IgD-negative memory B cell (primary cell): ENCODE measurements around the gene AKAP6. TPM values are rescaled to one million over a fixed set of nuclear protein-coding genes. Genes with fewer than 3 reads are reported as not detected.

Experiments
- H3K27ac Mint-ChIP-seq, 3 donors: one replicate each; pipeline ENCODE4 v1.8.0; 2020 to 2022; ENCODE audit warnings: mild to moderate bottlenecking in 3 of 3, mixed read lengths in 3 of 3, moderate library complexity in 1 of 3
- H3K27me3 Mint-ChIP-seq: one replicate; pipeline ENCODE4 v1.8.0; 2021; ENCODE audit warnings: mixed read lengths
- H3K36me3 Mint-ChIP-seq: one replicate; pipeline ENCODE4 v1.8.0; 2020; ENCODE audit warnings: mild to moderate bottlenecking, mixed read lengths
- H3K4me1 Mint-ChIP-seq, 3 donors: one replicate each; pipeline ENCODE4 v1.8.0; 2020 to 2022; ENCODE audit warnings: mixed read lengths in 3 of 3, mild to moderate bottlenecking in 1 of 3
- H3K4me3 Mint-ChIP-seq, 4 donors: one replicate each; pipeline ENCODE4 v1.8.0; 2020 to 2022; ENCODE audit warnings: mild to moderate bottlenecking in 4 of 4, mixed read lengths in 4 of 4, moderate library complexity in 3 of 4
- H3K9me3 Mint-ChIP-seq, 3 donors: one replicate each; pipeline ENCODE4 v1.8.0; 2020 to 2021; ENCODE audit warnings: mixed read lengths in 3 of 3, mild to moderate bottlenecking in 1 of 3
- polyA plus RNA-seq: library from polyadenylated mRNA; unstranded; fragments of 300-500 nt; fragmentation: Illumina TruSeq; gene quantifications from one replicate; pipeline ENCODE4 v1.2.3, GENCODE V29; 2021

Gene AKAP6
- polyA plus RNA-seq, 1 donor from 2014 or later = 1.9 TPM

DNA sequence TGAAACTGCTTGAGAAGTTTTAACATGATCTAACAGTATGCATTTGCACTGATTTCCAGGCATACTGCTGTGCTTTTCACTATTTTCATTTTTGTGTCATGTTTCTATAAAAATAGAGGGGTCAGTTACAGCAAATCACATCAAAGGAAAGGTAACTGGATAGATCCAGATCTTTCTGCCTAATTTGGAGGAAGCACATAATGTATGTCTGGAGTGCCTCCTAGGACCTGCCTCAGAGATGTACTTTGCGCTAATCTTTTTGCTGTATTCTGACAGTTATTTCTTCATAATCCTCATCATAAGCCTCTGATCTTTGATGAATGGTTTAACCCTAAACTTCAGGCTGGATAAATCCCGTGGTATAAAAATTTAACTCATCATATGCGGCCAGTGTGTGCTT lies 498.4 kb downstream of the AKAP6 start:
- no peaks in the 10 kb centered on the region for H3K4me1 Mint-ChIP-seq

DNA sequence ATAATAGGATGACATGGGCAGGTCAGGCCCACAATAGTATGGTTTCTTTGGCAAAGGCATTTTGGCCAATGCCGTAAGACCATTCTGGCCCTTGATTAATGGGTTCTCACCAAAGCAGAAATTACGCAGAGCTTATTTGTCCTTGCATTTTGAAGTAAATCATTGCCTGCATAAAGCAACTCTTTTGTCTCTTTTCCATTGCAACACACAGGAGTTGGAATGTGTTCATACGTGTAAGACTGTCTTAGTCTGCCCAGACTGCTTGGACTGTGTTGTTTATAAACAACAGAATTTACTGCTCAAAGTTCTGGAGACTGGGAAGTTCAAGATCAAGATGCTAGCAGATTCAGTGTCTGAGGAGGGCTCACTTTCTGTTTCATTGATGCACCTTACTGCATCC lies 506.8 kb downstream of the AKAP6 start:
- Mint-ChIP-seq H3K27ac (peak overlapping the region in 1 of 3 donors; percentile 32), H3K27me3 (no peaks in the 10 kb centered on the region), H3K4me3 (no peak overlapping the region), H3K4me1 (no peaks in the 10 kb centered on the region), H3K9me3 (peaks cover 0 to 5% (median 2%) of the 10 kb centered on the region in 3 donors), H3K36me3 (no peaks in the 10 kb centered on the region)

More for the DNA sequence above, 498.4 kb downstream of the AKAP6 start:
- H3K27ac Mint-ChIP-seq = no peak overlapping the region
- no peaks in the 10 kb centered on the region for H3K27me3 Mint-ChIP-seq
- H3K4me3 Mint-ChIP-seq = no peak overlapping the region
- no peaks in the 10 kb centered on the region for H3K36me3 Mint-ChIP-seq
- H3K9me3 Mint-ChIP-seq = peaks cover 0 to 2% (median 0%) of the 10 kb centered on the region in 3 donors

DNA sequence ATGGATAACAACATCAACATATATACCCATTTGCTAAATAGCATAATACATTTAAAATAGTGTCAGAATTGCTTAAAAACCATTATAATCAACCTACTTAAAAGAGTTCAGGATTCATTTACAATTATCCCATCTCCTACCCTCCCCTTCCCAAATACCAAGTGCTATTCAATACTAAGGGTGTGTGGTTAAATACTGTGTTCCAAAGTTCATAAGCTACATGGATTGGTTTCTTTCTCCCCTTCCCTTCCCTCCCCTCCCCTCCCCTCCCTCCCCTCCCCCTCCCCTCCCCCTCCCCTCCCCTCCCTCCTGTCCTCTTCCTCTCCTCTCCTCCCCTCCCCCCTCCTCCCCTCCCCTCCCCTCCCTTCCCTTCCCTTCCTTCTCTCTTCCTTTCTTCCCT lies 512.6 kb downstream of the AKAP6 start:
- no peak overlapping the region for H3K4me3 Mint-ChIP-seq
- no peaks in the 10 kb centered on the region for H3K4me1 Mint-ChIP-seq
- H3K27ac Mint-ChIP-seq = no peak overlapping the region

DNA sequence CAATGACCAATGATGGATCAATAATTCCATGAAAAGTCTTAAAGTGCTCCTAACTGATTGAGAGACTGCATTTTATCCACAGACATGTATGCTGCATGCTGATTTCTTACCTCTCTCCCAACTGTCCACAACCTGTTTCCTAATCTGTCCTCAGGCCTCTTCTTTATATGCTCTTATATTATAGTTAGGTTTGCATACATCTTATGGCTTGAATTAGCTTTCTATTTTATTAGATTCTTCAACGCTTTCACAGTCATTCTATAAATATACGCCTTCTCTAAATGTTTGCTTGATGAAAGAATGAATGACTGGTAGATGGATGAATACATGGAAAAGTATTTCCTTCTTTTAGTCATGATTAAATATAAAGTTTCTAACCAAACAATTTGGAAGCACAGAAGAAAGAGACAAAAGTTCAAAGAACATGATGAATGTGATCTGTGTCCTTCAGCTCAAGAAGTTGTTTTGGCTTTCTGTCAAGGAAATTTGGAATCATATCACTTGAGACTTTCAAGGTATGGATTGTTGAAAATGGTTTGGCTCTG lies 517.8 kb downstream of the AKAP6 start:
- H3K27me3 Mint-ChIP-seq = no peaks in the 10 kb centered on the region
- no peaks in the 10 kb centered on the region for H3K36me3 Mint-ChIP-seq
- no peak overlapping the region for H3K27ac Mint-ChIP-seq
- H3K4me1 Mint-ChIP-seq = no peaks in the 10 kb centered on the region
- no peak overlapping the region for H3K4me3 Mint-ChIP-seq
- H3K9me3 Mint-ChIP-seq = peaks cover 4 to 11% (median 4%) of the 10 kb centered on the region in 3 donors

More for the DNA sequence above, 512.6 kb downstream of the AKAP6 start:
- H3K27me3 Mint-ChIP-seq = no peaks in the 10 kb centered on the region
- H3K36me3 Mint-ChIP-seq = no peaks in the 10 kb centered on the region
- peaks cover 2 to 5% (median 3%) of the 10 kb centered on the region in 3 donors for H3K9me3 Mint-ChIP-seq

DNA sequence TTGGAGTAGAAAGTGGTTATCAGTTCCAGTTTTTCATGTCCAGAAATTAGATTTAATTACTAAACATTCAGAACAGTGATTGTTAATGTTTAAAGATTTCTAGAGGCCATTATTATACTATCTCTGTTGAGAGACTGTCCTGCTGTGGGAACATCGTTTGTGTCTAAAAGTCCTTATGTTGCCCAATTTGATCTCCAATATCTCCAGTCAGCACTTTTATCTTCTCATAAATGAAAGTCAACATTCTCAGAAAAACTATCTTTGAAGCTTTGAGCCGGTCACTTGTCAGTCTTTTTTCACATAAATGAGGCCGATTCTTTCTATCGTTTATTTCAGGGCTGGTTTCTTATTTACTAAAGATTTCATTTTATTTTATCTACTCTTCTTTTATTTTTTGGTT lies 518.8 kb downstream of the AKAP6 start:
- Mint-ChIP-seq H3K27ac (no peak overlapping the region), H3K36me3 (no peaks in the 10 kb centered on the region), H3K4me1 (no peaks in the 10 kb centered on the region), H3K4me3 (no peak overlapping the region), H3K9me3 (peaks cover 4 to 12% (median 4%) of the 10 kb centered on the region in 3 donors), H3K27me3 (no peaks in the 10 kb centered on the region)

DNA sequence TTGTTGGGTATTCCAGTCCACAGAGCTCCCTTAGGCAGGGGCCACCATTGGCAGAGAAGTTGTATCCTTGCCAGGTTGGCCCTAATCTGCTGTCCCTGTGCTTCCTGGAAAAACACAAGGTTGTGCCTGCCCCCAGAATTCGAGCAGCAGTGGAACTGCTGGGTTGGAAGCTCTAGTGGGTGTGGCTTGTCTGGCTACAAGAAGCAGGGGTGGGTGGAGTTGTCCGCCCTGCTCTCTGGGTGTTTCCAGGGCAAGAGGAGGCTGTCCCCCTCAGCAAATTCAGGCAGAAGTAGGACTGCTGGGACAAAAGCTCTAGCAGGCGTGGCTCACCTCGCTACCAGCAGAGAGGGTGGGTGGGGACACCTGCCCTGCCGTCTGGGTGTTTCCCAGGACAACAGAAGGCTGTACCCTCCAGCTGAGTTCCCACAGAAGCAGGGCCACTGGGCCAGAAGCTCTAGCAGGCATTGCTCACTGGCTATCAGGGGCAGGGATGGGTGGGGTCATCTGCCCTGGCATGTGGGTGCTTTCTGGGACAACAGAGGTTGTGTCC lies 536.8 kb downstream of the AKAP6 start:
- Mint-ChIP-seq H3K9me3 (peaks cover 5 to 9% (median 7%) of the 10 kb centered on the region in 3 donors), H3K4me1 (peaks cover 0 to 2% (median 0%) of the 10 kb centered on the region in 3 donors), H3K36me3 (peaks cover 2% of the 10 kb centered on the region), H3K27me3 (no peaks in the 10 kb centered on the region), H3K4me3 (no peak overlapping the region), H3K27ac (no peak overlapping the region)

DNA sequence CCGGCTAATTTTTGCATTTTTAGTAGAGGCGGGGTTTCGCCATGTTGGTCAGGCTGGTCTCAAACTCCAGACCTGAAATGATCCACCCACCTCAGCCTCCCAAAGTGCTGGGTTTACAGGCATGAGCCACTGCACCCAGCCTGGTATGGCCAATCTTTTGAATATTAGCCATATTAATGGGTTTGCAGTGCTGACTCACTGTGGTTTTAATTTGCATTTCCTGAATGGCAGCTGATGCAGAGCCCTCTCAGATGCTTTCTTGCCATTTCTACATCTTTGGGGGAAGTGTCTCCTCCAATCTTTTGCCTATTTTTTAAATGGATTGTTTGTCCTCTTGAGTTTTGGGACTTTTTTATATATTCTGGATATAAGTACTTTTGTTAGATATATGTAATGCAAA lies 554.1 kb downstream of the AKAP6 start:
- Mint-ChIP-seq H3K36me3 (no peaks in the 10 kb centered on the region), H3K9me3 (peaks cover 0 to 6% (median 2%) of the 10 kb centered on the region in 3 donors), H3K4me3 (no peak overlapping the region), H3K27me3 (no peaks in the 10 kb centered on the region), H3K27ac (no peak overlapping the region), H3K4me1 (no peaks in the 10 kb centered on the region)

Other genes with a start within 250 kb of the AKAP6 start
- gene RNU6-7, start 127.3 kb upstream of the AKAP6 start, polyA plus RNA-seq = not detected
- gene RNU6-8, start 126.0 kb upstream of the AKAP6 start, polyA plus RNA-seq = not detected